Hepatic stellate cell (primary cell): ENCODE data around the gene PRR27.
"Not testable (repeated sequence)": the region's sequence is repeated elsewhere in the genome, so short reads cannot be mapped to it uniquely, and the experiment has no call there.

ENCODE experiments used
- DNase-seq: peaks from one replicate; pipeline ENCODE4 v3.0.0; 2011; ENCODE audit warnings: low spot score

Gene PRR27

DNA sequence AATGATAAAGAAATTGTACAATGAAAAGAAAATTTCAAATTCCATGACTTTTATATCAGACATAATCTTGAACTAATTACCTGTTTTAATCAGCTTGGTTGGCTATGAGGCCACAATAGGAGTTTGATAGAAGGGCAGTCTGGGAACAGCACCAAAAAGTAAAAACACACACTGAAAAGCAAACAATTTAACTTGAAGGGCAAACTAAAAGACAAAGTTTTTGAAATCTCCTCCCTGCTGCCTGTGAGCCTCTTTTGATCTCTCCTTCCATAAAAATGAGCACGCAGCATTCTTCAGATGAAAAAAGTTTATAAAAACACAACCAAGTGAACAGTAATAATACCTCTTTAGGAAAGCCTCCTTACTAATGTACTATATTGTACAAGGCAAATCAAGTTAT lies 49.6 kb downstream of the PRR27 start:
- DNase-seq, result no peak

GRCh38 chr4:70212752-70213151 lies 58.7 kb downstream of the PRR27 start:
- not testable (repeated sequence) for DNase-seq
